ENCODE results near the gene DOCK1. TPM values are rescaled to one million over a fixed set of nuclear protein-coding genes. Genes with fewer than 3 reads are reported as not detected.

Gene DOCK1
- total and polyA plus RNA-seq, 2 donors from 2014 or later, result 15.8 to 81.7 TPM

DNA sequence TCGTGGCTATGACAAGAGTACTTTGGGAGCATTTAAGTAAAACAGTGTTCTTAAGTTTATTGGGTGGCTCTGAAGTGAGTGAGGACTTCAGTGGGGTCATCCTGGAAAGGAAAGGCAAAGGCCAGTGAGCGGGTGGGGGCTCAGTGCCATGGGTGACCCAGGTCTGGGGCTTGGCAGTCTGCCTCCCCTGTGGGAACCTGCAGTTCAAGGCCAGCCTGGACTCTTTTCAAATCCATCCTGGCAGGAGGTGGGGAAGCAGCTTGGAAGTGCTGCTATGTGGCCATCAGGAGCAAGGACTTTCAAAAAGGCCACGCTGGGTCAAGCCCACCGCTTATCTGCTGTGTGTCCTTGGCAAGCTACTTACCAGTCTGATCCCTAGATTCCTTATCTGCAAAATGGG lies 495.0 kb downstream of the DOCK1 start:
- H3K36me3 ChIP-seq (ENCODE audit: control insufficient read depth in 2 of 3, insufficient read depth in 3 of 3, low read length in 3 of 3), result peaks cover 0 to 7% (median 0%) of the 10 kb centered on the region in 3 donors
- peaks cover 0 to 4% (median 0%) of the 10 kb centered on the region in 3 donors for H3K9me3 ChIP-seq (ENCODE audit: control insufficient read depth in 2 of 3, insufficient read depth in 1 of 3, low read length in 3 of 3)
- intact Hi-C loops (cut with DNase I), result no loop called here
- no peak overlapping the region for H3K9ac ChIP-seq (ENCODE audit: low read length in 3 of 3)
- no peak for FAIRE-seq
- TF ChIP-seq, protein P1, sequence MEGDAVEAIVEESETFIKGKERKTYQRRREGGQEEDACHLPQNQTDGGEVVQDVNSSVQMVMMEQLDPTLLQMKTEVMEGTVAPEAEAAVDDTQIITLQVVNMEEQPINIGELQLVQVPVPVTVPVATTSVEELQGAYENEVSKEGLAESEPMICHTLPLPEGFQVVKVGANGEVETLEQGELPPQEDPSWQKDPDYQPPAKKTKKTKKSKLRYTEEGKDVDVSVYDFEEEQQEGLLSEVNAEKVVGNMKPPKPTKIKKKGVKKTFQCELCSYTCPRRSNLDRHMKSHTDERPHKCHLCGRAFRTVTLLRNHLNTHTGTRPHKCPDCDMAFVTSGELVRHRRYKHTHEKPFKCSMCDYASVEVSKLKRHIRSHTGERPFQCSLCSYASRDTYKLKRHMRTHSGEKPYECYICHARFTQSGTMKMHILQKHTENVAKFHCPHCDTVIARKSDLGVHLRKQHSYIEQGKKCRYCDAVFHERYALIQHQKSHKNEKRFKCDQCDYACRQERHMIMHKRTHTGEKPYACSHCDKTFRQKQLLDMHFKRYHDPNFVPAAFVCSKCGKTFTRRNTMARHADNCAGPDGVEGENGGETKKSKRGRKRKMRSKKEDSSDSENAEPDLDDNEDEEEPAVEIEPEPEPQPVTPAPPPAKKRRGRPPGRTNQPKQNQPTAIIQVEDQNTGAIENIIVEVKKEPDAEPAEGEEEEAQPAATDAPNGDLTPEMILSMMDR (IDR thresholded peaks at IDR 0.05; ENCODE audit: borderline replicate concordance, extremely low read depth, insufficient read depth), result no peak
- H3K27me3 ChIP-seq (ENCODE audit: control insufficient read depth, insufficient read depth, low read length), result no peaks in the 10 kb centered on the region
- H3K4me3 ChIP-seq (ENCODE audit: low read length in 3 of 3), result no peak overlapping the region
- peak in 1 of 5 donors; percentile 21 for DNase-seq
- H3K4me1 ChIP-seq (ENCODE audit: control insufficient read depth in 2 of 3, insufficient read depth in 2 of 3, low read depth in 1 of 3, low read length in 3 of 3), result peaks cover 0 to 4% (median 0%) of the 10 kb centered on the region in 3 donors
- no peak overlapping the region for H3K27ac ChIP-seq (ENCODE audit: low read depth in 2 of 2, low read length in 2 of 2)

DNA sequence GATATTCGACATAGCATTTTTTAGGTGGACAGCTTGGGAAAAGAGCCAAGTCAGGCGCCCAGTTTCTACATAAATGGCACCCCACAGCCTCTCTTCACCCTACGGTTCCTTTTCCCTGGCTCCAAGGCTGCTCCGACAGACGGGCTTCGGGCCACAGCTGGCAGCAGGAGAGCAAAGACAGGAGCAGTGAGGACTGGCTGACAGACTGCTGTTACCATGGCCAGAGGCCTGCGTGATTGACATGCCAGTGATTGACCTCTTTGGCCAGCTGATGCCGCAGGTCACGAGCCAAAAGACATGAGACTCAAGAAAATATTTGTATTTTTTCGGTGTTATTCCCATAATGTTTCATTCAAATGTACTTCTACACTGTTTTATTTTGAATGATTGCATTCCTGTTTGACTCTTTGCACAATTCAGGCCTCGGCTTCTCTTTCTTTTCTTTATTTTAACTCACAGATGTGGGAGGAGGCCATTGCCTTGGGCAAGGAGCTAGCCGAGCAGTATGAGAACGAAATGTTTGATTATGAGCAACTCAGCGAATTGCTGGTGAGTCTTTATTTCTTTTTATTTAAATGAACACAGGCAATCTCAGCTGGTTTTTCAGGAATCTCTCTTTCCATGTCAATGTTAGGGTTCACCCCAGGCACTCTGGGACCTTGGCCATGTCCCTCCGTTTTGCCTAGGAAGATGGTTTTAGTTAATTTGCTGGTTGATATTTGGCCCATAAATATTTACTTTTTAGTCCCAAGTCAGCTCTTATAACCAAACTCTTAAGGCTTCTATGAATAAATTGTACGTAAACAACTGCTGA lies 497.6 kb downstream of the DOCK1 start:
- FAIRE-seq, result no peak
- TF ChIP-seq, protein P1 (IDR thresholded peaks at IDR 0.05; ENCODE audit: borderline replicate concordance, extremely low read depth, insufficient read depth), result no peak
- Histone ChIP-seq H3K4me1 (ENCODE audit: control insufficient read depth in 2 of 3, insufficient read depth in 2 of 3, low read depth in 1 of 3, low read length in 3 of 3) (peaks cover 0 to 9% (median 2%) of the 10 kb centered on the region in 3 donors), H3K27me3 (ENCODE audit: control insufficient read depth, insufficient read depth, low read length) (no peaks in the 10 kb centered on the region), H3K4me3 (ENCODE audit: low read length in 3 of 3) (no peak overlapping the region), H3K27ac (ENCODE audit: low read depth in 2 of 2, low read length in 2 of 2) (peak overlapping the region in 1 of 2 donors; percentile 16), H3K9ac (ENCODE audit: low read length in 3 of 3) (no peak overlapping the region), H3K36me3 (ENCODE audit: control insufficient read depth in 2 of 3, insufficient read depth in 3 of 3, low read length in 3 of 3) (peaks cover 0 to under 1% (median 0%) of the 10 kb centered on the region in 3 donors), H3K9me3 (ENCODE audit: control insufficient read depth in 2 of 3, insufficient read depth in 1 of 3, low read length in 3 of 3) (peaks cover 0 to 4% (median 0%) of the 10 kb centered on the region in 3 donors)
- peak in 1 of 5 donors; percentile 0 for DNase-seq
- intact Hi-C loops (cut with DNase I), result no loop called here

DNA sequence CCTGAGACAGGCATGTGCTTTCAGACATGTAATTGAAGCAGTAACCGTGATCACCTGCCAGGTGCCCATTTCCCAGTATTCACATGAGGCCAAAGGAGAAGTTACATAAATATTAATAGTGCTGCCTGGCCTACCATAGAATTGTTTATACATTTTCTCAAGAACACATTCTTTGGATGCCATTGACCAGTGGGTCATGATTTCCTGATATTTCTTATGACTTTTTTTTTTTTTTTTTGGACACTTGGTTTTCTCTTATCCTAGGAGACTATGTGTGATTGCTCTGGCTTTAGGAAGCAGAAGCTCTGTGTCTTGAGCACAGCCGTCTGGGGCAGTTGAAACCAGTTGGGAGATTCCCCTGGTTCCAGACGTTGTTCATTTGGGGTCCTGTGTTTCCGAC lies 500.0 kb downstream of the DOCK1 start:
- no peak for FAIRE-seq
- Histone ChIP-seq H3K27me3 (ENCODE audit: control insufficient read depth, insufficient read depth, low read length) (no peaks in the 10 kb centered on the region), H3K9me3 (ENCODE audit: control insufficient read depth in 2 of 3, insufficient read depth in 1 of 3, low read length in 3 of 3) (peaks cover 0 to 4% (median 0%) of the 10 kb centered on the region in 3 donors), H3K4me1 (ENCODE audit: control insufficient read depth in 2 of 3, insufficient read depth in 2 of 3, low read depth in 1 of 3, low read length in 3 of 3) (peaks cover 0 to 9% (median 2%) of the 10 kb centered on the region in 3 donors), H3K27ac (ENCODE audit: low read depth in 2 of 2, low read length in 2 of 2) (no peak overlapping the region), H3K4me3 (ENCODE audit: low read length in 3 of 3) (no peak overlapping the region), H3K36me3 (ENCODE audit: control insufficient read depth in 2 of 3, insufficient read depth in 3 of 3, low read length in 3 of 3) (no peaks in the 10 kb centered on the region), H3K9ac (ENCODE audit: low read length in 3 of 3) (no peak overlapping the region)
- peak in 1 of 5 donors; percentile 21 for DNase-seq
- TF ChIP-seq, protein P1 (IDR thresholded peaks at IDR 0.05; ENCODE audit: borderline replicate concordance, extremely low read depth, insufficient read depth), result no peak
- intact Hi-C loops (cut with DNase I), result no loop called here
